Hepatocyte (in vitro differentiated cells): ENCODE measurements around the gene TXNRD2. TPM values are rescaled to one million over a fixed set of nuclear protein-coding genes. Genes with fewer than 3 reads are reported as not detected.

Source experiments
- DNase-seq: peaks from one replicate; pipeline ENCODE4 v3.0.0-alpha.2; 2016; ENCODE audit warnings: low spot score
- H2AFZ ChIP-seq: fragments of 200-600 bp; sonication (generic); 2 replicates; pipeline ENCODE4 v1.6.0; 2016; ENCODE audit warnings: antibody characterized with exemption, mild to moderate bottlenecking
- H3K27ac ChIP-seq: fragments of 200-600 bp; sonication (generic); 2 replicates; pipeline ENCODE4 v1.5.1; 2016; ENCODE audit warnings: mild to moderate bottlenecking
- H3K27me3 ChIP-seq: fragments of 200-600 bp; sonication (generic); 2 replicates; pipeline ENCODE4 v1.6.1; 2016
- H3K36me3 ChIP-seq: fragments of 200-600 bp; sonication (generic); replicated peaks from 2 replicates; pipeline ENCODE4 v1.5.1; 2016; ENCODE audit warnings: low read depth; ENCODE audit not compliant: insufficient read depth
- H3K4me1 ChIP-seq: fragments of 200-600 bp; sonication (generic); 2 replicates; pipeline ENCODE4 v1.5.1; 2016; ENCODE audit warnings: mild to moderate bottlenecking, moderate library complexity; ENCODE audit not compliant: insufficient read depth
- H3K4me2 ChIP-seq: fragments of 200-600 bp; sonication (generic); 2 replicates; pipeline ENCODE4 v1.6.0; 2016
- H3K4me3 ChIP-seq: fragments of 200-600 bp; sonication (generic); 2 replicates; pipeline ENCODE4 v1.5.1; 2016; ENCODE audit warnings: mild to moderate bottlenecking
- H3K79me2 ChIP-seq: fragments of 200-600 bp; sonication (generic); 2 replicates; pipeline ENCODE4 v1.6.0; 2017; ENCODE audit warnings: mild to moderate bottlenecking
- H3K9me2 ChIP-seq: fragments of 200-600 bp; sonication (generic); replicated peaks from 2 replicates; pipeline ENCODE4 v1.6.0; 2017; ENCODE audit warnings: mild to moderate bottlenecking; ENCODE audit not compliant: insufficient read depth
- H3K9me3 ChIP-seq: fragments of 200-600 bp; sonication (generic); 2 replicates; pipeline ENCODE4 v1.5.1; 2016; ENCODE audit warnings: low read depth, mild to moderate bottlenecking
- H4K20me1 ChIP-seq: fragments of 200-600 bp; sonication (generic); 2 replicates; pipeline ENCODE4 v1.6.0; 2016; ENCODE audit warnings: mild to moderate bottlenecking; ENCODE audit not compliant: insufficient read depth, poor library complexity, severe bottlenecking
- EZH2 ChIP-seq: fragments of 200-600 bp; sonication (generic); IDR thresholded peaks from 2 replicates; pipeline ENCODE4 v1.6.1; 2016; ENCODE audit warnings: antibody characterized with exemption, mild to moderate bottlenecking, borderline replicate concordance
- EZH2phosphoT487 ChIP-seq: fragments of 200-600 bp; sonication (generic); IDR thresholded peaks from one replicate; pipeline ENCODE4 v1.6.1; 2018; ENCODE audit warnings: antibody characterized with exemption, mild to moderate bottlenecking, low read depth, moderate library complexity; ENCODE audit not compliant: unreplicated experiment, severe bottlenecking
- WGBS: methylation state at CpG from one replicate; pipeline ENCODE4 v1.1.6; 2016; ENCODE audit warnings: low lambda C conversion rate; ENCODE audit errors: missing lambda C conversion rate; 5-methylcytosine and 5-hydroxymethylcytosine counted together
- polyA plus RNA-seq: library from polyadenylated mRNA; unstranded; fragments of >200 nt; fragmentation: Nextera tagmentation; extraction: Ambion mirVana; gene quantifications from 2 replicates; pipeline ENCODE4 v1.2.1, GENCODE V29; 2016
- total RNA-seq: library from RNA; depleted of rRNA; stranded (reverse); fragments of >200 nt; gene quantifications from 2 replicates; pipeline ENCODE4 v1.2.3, GENCODE V29; 2014
- TF ChIP-seq, protein P1 (sequence below): fragments of 200-600 bp; sonication (generic); IDR thresholded peaks from 2 replicates; pipeline ENCODE4 v1.5.1; 2016; ENCODE audit warnings: antibody characterized with exemption, mild to moderate bottlenecking; ENCODE audit not compliant: poor library complexity

The TXNRD2 gene
- total and polyA plus RNA-seq, 2 experiments from 2014 or later: 0.60 to 2.1 TPM

DNA sequence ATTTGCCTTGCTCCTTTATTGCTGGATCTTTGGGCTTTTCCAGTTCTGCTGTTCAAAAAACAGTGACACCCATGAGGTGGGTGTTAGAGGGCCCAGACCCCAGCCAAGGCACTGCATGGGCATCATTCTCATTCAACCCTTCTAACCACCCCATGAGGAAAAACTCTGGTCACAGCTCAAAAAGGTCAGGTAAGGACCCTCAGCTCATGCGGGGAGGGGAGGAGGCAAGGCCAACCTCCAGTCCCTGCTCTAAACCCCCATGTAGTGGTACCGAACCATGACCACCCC, 94.3 kb downstream of the TXNRD2 start:
- no peaks in the 10 kb centered on the region for H3K27me3 ChIP-seq
- TF ChIP-seq EZH2phosphoT487 (no peak), EZH2 (no peak)
- TF ChIP-seq, protein P1, sequence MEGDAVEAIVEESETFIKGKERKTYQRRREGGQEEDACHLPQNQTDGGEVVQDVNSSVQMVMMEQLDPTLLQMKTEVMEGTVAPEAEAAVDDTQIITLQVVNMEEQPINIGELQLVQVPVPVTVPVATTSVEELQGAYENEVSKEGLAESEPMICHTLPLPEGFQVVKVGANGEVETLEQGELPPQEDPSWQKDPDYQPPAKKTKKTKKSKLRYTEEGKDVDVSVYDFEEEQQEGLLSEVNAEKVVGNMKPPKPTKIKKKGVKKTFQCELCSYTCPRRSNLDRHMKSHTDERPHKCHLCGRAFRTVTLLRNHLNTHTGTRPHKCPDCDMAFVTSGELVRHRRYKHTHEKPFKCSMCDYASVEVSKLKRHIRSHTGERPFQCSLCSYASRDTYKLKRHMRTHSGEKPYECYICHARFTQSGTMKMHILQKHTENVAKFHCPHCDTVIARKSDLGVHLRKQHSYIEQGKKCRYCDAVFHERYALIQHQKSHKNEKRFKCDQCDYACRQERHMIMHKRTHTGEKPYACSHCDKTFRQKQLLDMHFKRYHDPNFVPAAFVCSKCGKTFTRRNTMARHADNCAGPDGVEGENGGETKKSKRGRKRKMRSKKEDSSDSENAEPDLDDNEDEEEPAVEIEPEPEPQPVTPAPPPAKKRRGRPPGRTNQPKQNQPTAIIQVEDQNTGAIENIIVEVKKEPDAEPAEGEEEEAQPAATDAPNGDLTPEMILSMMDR: no peak
- H3K9me2 ChIP-seq: no peaks in the 10 kb centered on the region
- H3K9me3 ChIP-seq: no peaks in the 10 kb centered on the region
- WGBS: 100% methylated on average over 2 of the region's 2 CpGs
- H4K20me1 ChIP-seq: peaks cover under 1% of the 10 kb centered on the region
- H2AFZ ChIP-seq: no peak overlapping the region
- H3K4me1 ChIP-seq: peaks cover 28% of the 10 kb centered on the region
- H3K79me2 ChIP-seq: peaks cover 39% of the 10 kb centered on the region
- no peak overlapping the region for H3K27ac ChIP-seq
- H3K4me2 ChIP-seq: no peak overlapping the region
- no peak for DNase-seq
- no peak overlapping the region for H3K4me3 ChIP-seq
- H3K36me3 ChIP-seq: no peaks in the 10 kb centered on the region

DNA sequence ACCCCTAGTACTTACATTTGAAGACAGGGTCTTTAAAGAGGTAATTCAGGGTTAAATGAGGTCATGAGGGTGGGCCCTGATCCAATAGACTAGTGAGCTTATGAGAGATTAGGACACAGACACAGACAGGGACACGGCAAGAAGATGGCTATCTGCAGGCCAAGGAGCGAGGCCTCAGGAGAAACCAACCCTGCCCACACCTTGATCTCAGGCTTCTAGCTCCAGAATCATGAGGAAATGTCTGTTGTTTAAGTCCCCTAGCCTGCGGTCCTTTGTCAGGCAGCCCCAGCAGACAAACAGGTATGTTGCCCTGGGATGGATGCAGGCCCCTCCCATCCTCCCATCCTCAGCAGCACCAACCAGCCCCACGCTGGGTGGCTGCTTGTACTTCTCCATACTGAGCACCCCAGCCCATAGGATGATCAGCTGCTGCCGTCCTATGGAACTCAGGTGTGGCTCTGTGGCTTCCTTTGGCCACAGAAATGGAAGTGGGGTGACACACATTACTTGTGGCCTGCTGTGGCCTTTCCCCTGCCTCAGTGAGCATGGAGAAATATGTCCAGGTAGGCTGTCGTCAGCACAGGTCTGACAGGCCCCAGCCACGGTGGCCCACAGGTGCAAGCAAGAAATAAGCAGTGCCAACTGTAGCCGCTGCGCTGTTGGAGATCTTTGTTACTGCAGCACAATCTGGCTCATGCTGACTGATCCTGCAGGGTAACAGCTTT, 94.8 kb downstream of the TXNRD2 start:
- Histone ChIP-seq H3K27me3 (no peaks in the 10 kb centered on the region), H3K27ac (no peak overlapping the region), H3K4me3 (no peak overlapping the region), H3K36me3 (no peaks in the 10 kb centered on the region), H3K4me1 (peaks cover 28% of the 10 kb centered on the region), H3K4me2 (no peak overlapping the region), H3K79me2 (peaks cover 34% of the 10 kb centered on the region), H4K20me1 (no peaks in the 10 kb centered on the region), H3K9me3 (no peaks in the 10 kb centered on the region), H3K9me2 (no peaks in the 10 kb centered on the region), H2AFZ (no peak overlapping the region)
- 87% methylated on average over 9 of the region's 9 CpGs for WGBS
- no peak for DNase-seq
- TF ChIP-seq EZH2phosphoT487 (no peak), EZH2 (no peak)
- TF ChIP-seq, protein P1: no peak

DNA sequence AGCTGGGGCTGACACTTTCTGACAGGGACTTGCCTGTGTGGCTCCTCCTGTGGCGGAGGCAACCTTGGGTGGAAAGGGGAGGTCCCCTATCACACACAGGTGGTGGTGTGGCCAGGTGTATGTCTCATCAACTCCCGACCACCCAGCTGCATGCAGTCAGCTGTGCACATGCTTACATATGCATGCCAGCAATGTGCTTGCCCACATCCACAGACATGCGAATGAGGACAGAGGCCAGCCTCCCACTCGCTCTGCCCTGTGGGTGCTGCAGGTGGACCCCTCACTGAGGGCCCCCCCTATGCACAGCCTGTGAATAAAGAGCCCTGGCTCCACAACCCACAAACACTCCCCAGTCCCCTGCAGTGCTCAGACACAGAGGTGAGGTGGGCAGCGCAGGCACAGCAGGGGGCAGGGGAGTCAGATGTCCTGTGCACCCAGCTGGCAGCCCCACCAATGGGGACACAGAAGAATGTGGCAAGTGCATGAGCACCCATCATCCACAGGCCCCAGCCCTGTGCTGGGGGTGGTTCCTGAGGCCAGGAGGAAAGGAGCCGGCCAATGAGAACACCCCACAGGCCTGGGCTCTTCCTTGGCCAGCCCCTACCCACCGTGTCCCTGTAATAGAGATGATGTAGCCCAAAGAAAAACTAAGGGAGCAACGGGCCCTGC, 96.4 kb downstream of the TXNRD2 start:
- Histone ChIP-seq H2AFZ (no peak overlapping the region), H4K20me1 (no peaks in the 10 kb centered on the region), H3K4me3 (no peak overlapping the region), H3K36me3 (no peaks in the 10 kb centered on the region), H3K27ac (no peak overlapping the region), H3K9me2 (no peaks in the 10 kb centered on the region), H3K27me3 (no peaks in the 10 kb centered on the region), H3K79me2 (peaks cover 20% of the 10 kb centered on the region), H3K4me2 (no peak overlapping the region), H3K4me1 (peaks cover 20% of the 10 kb centered on the region), H3K9me3 (no peaks in the 10 kb centered on the region)
- DNase-seq: no peak
- no peak for TF ChIP-seq EZH2phosphoT487
- no peak for TF ChIP-seq EZH2
- TF ChIP-seq, protein P1: no peak
- 84% methylated on average over 8 of the region's 8 CpGs for WGBS
